Measurements from ENCODE around the gene CAGE1.

CAGE1 gene

GRCh38 chr6:7304821-7305220 is 84.7 kb downstream of the CAGE1 start:
- no peak for DNase-seq

GRCh38 chr6:7301702-7302101 is 87.8 kb downstream of the CAGE1 start:
- no peak for DNase-seq

- no peak for DNase-seq
These were observed 88.6 kb downstream of the CAGE1 start for GRCh38 chr6:7300926-7301325.

- no peak for DNase-seq
These were observed 91.4 kb downstream of the CAGE1 start for GRCh38 chr6:7298113-7298512.

GRCh38 chr6:7296602-7297001 is 92.9 kb downstream of the CAGE1 start:
- no peak for DNase-seq

GRCh38 chr6:7295916-7296315 is 93.6 kb downstream of the CAGE1 start:
- DNase-seq = no peak

GRCh38 chr6:7292596-7293255 is 96.8 kb downstream of the CAGE1 start:
- DNase-seq = no peak

GRCh38 chr6:7290079-7290478 is 99.5 kb downstream of the CAGE1 start:
- no peak for DNase-seq

- no peak for DNase-seq
These were observed 104.1 kb downstream of the CAGE1 start for GRCh38 chr6:7285416-7285815.

GRCh38 chr6:7283676-7284075 is 105.9 kb downstream of the CAGE1 start:
- no peak for DNase-seq

- no peak for DNase-seq
These were observed 107.2 kb downstream of the CAGE1 start for GRCh38 chr6:7282097-7282906.
